ENCODE data around the gene PCDHGA2.

- TF ChIP-seq CTCF (IDR thresholded peaks at IDR 0.05; ENCODE audit: insufficient read depth, low read length) (no peak), GABPA (IDR thresholded peaks at IDR 0.05; ENCODE audit: low read depth) (no peak), POLR2AphosphoS5 (IDR thresholded peaks at IDR 0.05; ENCODE audit: low read depth) (no peak), REST (IDR thresholded peaks at IDR 0.05; ENCODE audit: insufficient replicate concordance, low read depth) (no peak)
Observed at GRCh38 chr5:141371572-141372475, 33.3 kb downstream of the PCDHGA2 start.

Data from HL-60 (cell line).